Thyroid gland (tissue), 4 donors: ENCODE measurements around the gene ATRNL1.

Experiments
- POLR2A ChIP-seq, 2 donors: fragments of 450-650 bp; IDR thresholded peaks; one replicate each; pipeline ENCODE4 v1.6.1; 2017; ENCODE audit warnings: antibody characterized with exemption in 2 of 2, mild to moderate bottlenecking in 2 of 2, moderate library complexity in 1 of 2
- TF ChIP-seq, protein P1 (sequence below), 6 experiments: fragments of 200-600 bp in 3 of 6; fragments of 450-650 bp in 3 of 6; sonication (generic) in 3 of 6; IDR thresholded peaks; one replicate each; pipeline ENCODE4 v1.5.1; 2016 to 2019; ENCODE audit warnings: antibody characterized with exemption in 6 of 6, mild to moderate bottlenecking in 2 of 6, inconsistent platforms in 1 of 6, moderate library complexity in 1 of 6

DNA sequence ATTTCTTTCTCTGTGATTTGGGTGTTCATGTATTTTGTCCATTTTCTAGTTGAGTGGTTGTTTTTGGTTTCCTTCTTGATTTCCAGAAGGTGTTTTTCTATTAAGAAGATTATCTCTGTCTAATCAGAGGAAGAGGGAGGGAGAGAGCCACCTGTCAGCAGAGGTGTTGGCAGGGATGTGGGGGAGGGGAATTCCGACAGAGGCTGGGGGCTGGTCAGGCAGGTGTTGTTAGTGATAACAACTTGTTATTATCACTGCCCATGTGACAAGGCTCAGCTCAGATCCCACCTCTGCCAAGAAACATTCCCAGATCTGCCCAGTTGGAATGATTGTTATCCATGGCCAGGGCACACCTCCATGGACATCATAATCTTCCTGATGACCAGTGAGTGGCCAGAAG, 886.4 kb downstream of the ATRNL1 start:
- TF ChIP-seq, protein P1, sequence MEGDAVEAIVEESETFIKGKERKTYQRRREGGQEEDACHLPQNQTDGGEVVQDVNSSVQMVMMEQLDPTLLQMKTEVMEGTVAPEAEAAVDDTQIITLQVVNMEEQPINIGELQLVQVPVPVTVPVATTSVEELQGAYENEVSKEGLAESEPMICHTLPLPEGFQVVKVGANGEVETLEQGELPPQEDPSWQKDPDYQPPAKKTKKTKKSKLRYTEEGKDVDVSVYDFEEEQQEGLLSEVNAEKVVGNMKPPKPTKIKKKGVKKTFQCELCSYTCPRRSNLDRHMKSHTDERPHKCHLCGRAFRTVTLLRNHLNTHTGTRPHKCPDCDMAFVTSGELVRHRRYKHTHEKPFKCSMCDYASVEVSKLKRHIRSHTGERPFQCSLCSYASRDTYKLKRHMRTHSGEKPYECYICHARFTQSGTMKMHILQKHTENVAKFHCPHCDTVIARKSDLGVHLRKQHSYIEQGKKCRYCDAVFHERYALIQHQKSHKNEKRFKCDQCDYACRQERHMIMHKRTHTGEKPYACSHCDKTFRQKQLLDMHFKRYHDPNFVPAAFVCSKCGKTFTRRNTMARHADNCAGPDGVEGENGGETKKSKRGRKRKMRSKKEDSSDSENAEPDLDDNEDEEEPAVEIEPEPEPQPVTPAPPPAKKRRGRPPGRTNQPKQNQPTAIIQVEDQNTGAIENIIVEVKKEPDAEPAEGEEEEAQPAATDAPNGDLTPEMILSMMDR (IDR thresholded peaks at IDR 0.05) = no peak
- TF ChIP-seq POLR2A (IDR thresholded peaks at IDR 0.05) = no peak
